Suprapubic skin (tissue), 4 donors: ENCODE results near the gene MAEA. TPM values are rescaled to one million over a fixed set of nuclear protein-coding genes. Genes with fewer than 3 reads are reported as not detected.

ENCODE experiments used
- DNase-seq, 2 donors: peaks; one replicate each; pipeline ENCODE4 v3.0.0-alpha.2; 2019; ENCODE audit warnings: low spot score in 2 of 2
- H3K27ac ChIP-seq: fragments of 200-600 bp; sonication (generic); one replicate; pipeline ENCODE4 v1.5.1; 2019
- H3K27me3 ChIP-seq: fragments of 200-600 bp; sonication (generic); one replicate; pipeline ENCODE4 v1.5.1; 2019
- H3K36me3 ChIP-seq: fragments of 200-600 bp; sonication (generic); one replicate; pipeline ENCODE4 v1.5.1; 2019
- H3K4me1 ChIP-seq: fragments of 200-600 bp; sonication (generic); one replicate; pipeline ENCODE4 v1.5.1; 2019
- H3K4me3 ChIP-seq: fragments of 200-600 bp; sonication (generic); one replicate; pipeline ENCODE4 v1.5.1; 2019; ENCODE audit warnings: mild to moderate bottlenecking
- H3K9me3 ChIP-seq: fragments of 200-600 bp; sonication (generic); one replicate; pipeline ENCODE4 v1.5.1; 2019
- CTCF ChIP-seq, 2 donors: fragments of 200-600 bp in 1 of 2; fragments of 450-650 bp in 1 of 2; sonication (generic) in 1 of 2; IDR thresholded peaks; one replicate each; pipeline ENCODE4 v1.5.1; 2016 to 2019; ENCODE audit warnings: antibody characterized with exemption in 2 of 2, mild to moderate bottlenecking in 1 of 2, moderate library complexity in 1 of 2
- EP300 ChIP-seq: sonication (generic); formaldehyde crosslinking; IDR thresholded peaks from one replicate; pipeline ENCODE4 v1.6.1; 2017; ENCODE audit warnings: antibody characterized with exemption
- POLR2A ChIP-seq, 2 donors: fragments of 450-650 bp; IDR thresholded peaks; one replicate each; pipeline ENCODE4 v1.6.1; 2017; ENCODE audit warnings: antibody characterized with exemption in 2 of 2, mild to moderate bottlenecking in 2 of 2, moderate library complexity in 2 of 2
- POLR2AphosphoS5 ChIP-seq, 3 donors: sonication (generic); formaldehyde crosslinking; IDR thresholded peaks; one replicate each; pipeline ENCODE4 v1.6.1; 2017; ENCODE audit warnings: antibody characterized with exemption in 3 of 3
- WGBS: methylation state at CpG from one replicate; pipeline ENCODE4 v1.1.5; 2018; 5-methylcytosine and 5-hydroxymethylcytosine counted together
- total RNA-seq, 4 donors: library from RNA; depleted of rRNA; stranded (reverse); fragments of >200 nt; gene quantifications; one replicate each; pipeline ENCODE4 v1.1.0, GENCODE V29; 2016

Gene MAEA
- total RNA-seq, 4 donors from 2014 or later, result 58.7 to 112 (median 69.5) TPM

GRCh38 chr4:1374706-1375045, 85.0 kb downstream of the MAEA start:
- WGBS, result 100% methylated on average over 2 of the region's 14 CpGs
- DNase-seq, result peak in 1 of 2 donors; percentile 49
- H3K27ac ChIP-seq, result no peak overlapping the region
- no peak for TF ChIP-seq POLR2A (IDR thresholded peaks at IDR 0.05)
- no peak for TF ChIP-seq CTCF (IDR thresholded peaks at IDR 0.05)
- no peak for TF ChIP-seq EP300
- TF ChIP-seq POLR2AphosphoS5 (IDR thresholded peaks at IDR 0.05), result no peak
- H3K4me1 ChIP-seq, result no peaks in the 10 kb centered on the region
- peaks cover 71% of the 10 kb centered on the region for H3K36me3 ChIP-seq
- no peaks in the 10 kb centered on the region for H3K9me3 ChIP-seq
- H3K4me3 ChIP-seq, result no peak overlapping the region
- H3K27me3 ChIP-seq, result no peaks in the 10 kb centered on the region

GRCh38 chr4:1375051-1375721, 85.5 kb downstream of the MAEA start:
- 95% methylated on average over 23 of the region's 36 CpGs for WGBS
- Histone ChIP-seq H3K27me3 (no peaks in the 10 kb centered on the region), H3K4me3 (no peak overlapping the region), H3K4me1 (no peaks in the 10 kb centered on the region), H3K27ac (no peak overlapping the region), H3K9me3 (no peaks in the 10 kb centered on the region), H3K36me3 (peaks cover 74% of the 10 kb centered on the region)
- DNase-seq, result peak in 1 of 2 donors; percentile 44
- TF ChIP-seq EP300, result no peak
- no peak for TF ChIP-seq POLR2AphosphoS5 (IDR thresholded peaks at IDR 0.05)
- TF ChIP-seq CTCF (IDR thresholded peaks at IDR 0.05), result no peak

GRCh38 chr4:1375761-1376322, 86.2 kb downstream of the MAEA start:
- Histone ChIP-seq H3K27ac (no peak overlapping the region), H3K9me3 (no peaks in the 10 kb centered on the region), H3K36me3 (peaks cover 76% of the 10 kb centered on the region), H3K4me1 (no peaks in the 10 kb centered on the region), H3K4me3 (no peak overlapping the region), H3K27me3 (no peaks in the 10 kb centered on the region)
- 78% methylated on average over 2 of the region's 17 CpGs for WGBS
- TF ChIP-seq POLR2AphosphoS5 (IDR thresholded peaks at IDR 0.05), result no peak
- no peak for TF ChIP-seq EP300
- no peak for TF ChIP-seq CTCF (IDR thresholded peaks at IDR 0.05)
- no peak for TF ChIP-seq POLR2A (IDR thresholded peaks at IDR 0.05)
- peak in 1 of 2 donors; percentile 41 for DNase-seq

GRCh38 chr4:1376391-1376840, 86.7 kb downstream of the MAEA start:
- Histone ChIP-seq H3K4me1 (no peaks in the 10 kb centered on the region), H3K9me3 (no peaks in the 10 kb centered on the region), H3K4me3 (no peak overlapping the region), H3K27me3 (no peaks in the 10 kb centered on the region), H3K27ac (no peak overlapping the region), H3K36me3 (peaks cover 77% of the 10 kb centered on the region)
- 88% methylated on average over 21 of the region's 23 CpGs for WGBS
- TF ChIP-seq EP300, result no peak
- no peak for TF ChIP-seq POLR2AphosphoS5 (IDR thresholded peaks at IDR 0.05)
- TF ChIP-seq CTCF (IDR thresholded peaks at IDR 0.05), result no peak
- no peak for TF ChIP-seq POLR2A (IDR thresholded peaks at IDR 0.05)
- DNase-seq, result peak in 1 of 2 donors; percentile 56

- TF ChIP-seq POLR2AphosphoS5 (IDR thresholded peaks at IDR 0.05) (no peak), POLR2A (IDR thresholded peaks at IDR 0.05) (no peak), CTCF (IDR thresholded peaks at IDR 0.05) (no peak), EP300 (no peak)
- H3K36me3 ChIP-seq, result peaks cover 76% of the 10 kb centered on the region
- no peak overlapping the region for H3K4me3 ChIP-seq
- no peaks in the 10 kb centered on the region for H3K4me1 ChIP-seq
- no peak overlapping the region for H3K27ac ChIP-seq
- no peaks in the 10 kb centered on the region for H3K9me3 ChIP-seq
- H3K27me3 ChIP-seq, result no peaks in the 10 kb centered on the region
- peak in 1 of 2 donors; percentile 56 for DNase-seq
- 85% methylated on average over 6 of the region's 32 CpGs for WGBS
Measured at GRCh38 chr4:1376841-1377605, 87.3 kb downstream of the MAEA start.
